ENCODE data around the gene TCEANC2.
"Not testable (repeated sequence)": the region's sequence is repeated elsewhere in the genome, so short reads cannot be mapped to it uniquely, and the experiment has no call there.

The TCEANC2 gene

GRCh38 chr1:54088385-54088784 is 35.0 kb downstream of the TCEANC2 start:
- no peak for DNase-seq (ENCODE audit: low spot score)

- no peak for DNase-seq (ENCODE audit: low spot score)
These were observed 38.3 kb downstream of the TCEANC2 start for GRCh38 chr1:54091666-54092065.

- no peak for DNase-seq (ENCODE audit: low spot score)
These were observed 40.8 kb downstream of the TCEANC2 start for GRCh38 chr1:54094001-54094729.

- DNase-seq (ENCODE audit: low spot score), result not testable (repeated sequence)
These were observed 41.3 kb downstream of the TCEANC2 start for GRCh38 chr1:54094730-54095105.

- no peak for DNase-seq (ENCODE audit: low spot score)
These were observed 42.3 kb downstream of the TCEANC2 start for GRCh38 chr1:54095546-54096226.

- DNase-seq (ENCODE audit: low spot score), result no peak
These were observed 42.9 kb downstream of the TCEANC2 start for GRCh38 chr1:54096227-54096876.

GRCh38 chr1:54096877-54097240 is 43.5 kb downstream of the TCEANC2 start:
- no peak for DNase-seq (ENCODE audit: low spot score)

GRCh38 chr1:54099061-54099610 is 45.7 kb downstream of the TCEANC2 start:
- no peak for DNase-seq (ENCODE audit: low spot score)

- no peak for DNase-seq (ENCODE audit: low spot score)
These were observed 47.1 kb downstream of the TCEANC2 start for GRCh38 chr1:54100500-54100899.

GRCh38 chr1:54103414-54103813 is 50.0 kb downstream of the TCEANC2 start:
- no peak for DNase-seq (ENCODE audit: low spot score)

- not testable (repeated sequence) for DNase-seq (ENCODE audit: low spot score)
These were observed 51.2 kb downstream of the TCEANC2 start for GRCh38 chr1:54104613-54105012.

- DNase-seq (ENCODE audit: low spot score), result no peak
These were observed 51.7 kb downstream of the TCEANC2 start for GRCh38 chr1:54105080-54105479.

- DNase-seq (ENCODE audit: low spot score), result no peak
These were observed 52.4 kb downstream of the TCEANC2 start for GRCh38 chr1:54105736-54106269.

- no peak for DNase-seq (ENCODE audit: low spot score)
These were observed 53.7 kb downstream of the TCEANC2 start for GRCh38 chr1:54107131-54107530.

GRCh38 chr1:54108156-54108555 is 54.7 kb downstream of the TCEANC2 start:
- no peak for DNase-seq (ENCODE audit: low spot score)

GRCh38 chr1:54109129-54110090 is 56.0 kb downstream of the TCEANC2 start:
- no peak for DNase-seq (ENCODE audit: low spot score)

- no peak for DNase-seq (ENCODE audit: low spot score)
These were observed 57.6 kb downstream of the TCEANC2 start for GRCh38 chr1:54110996-54111395.

GRCh38 chr1:54111624-54112023 is 58.2 kb downstream of the TCEANC2 start:
- no peak for DNase-seq (ENCODE audit: low spot score)

GRCh38 chr1:54112027-54112426 is 58.6 kb downstream of the TCEANC2 start:
- DNase-seq (ENCODE audit: low spot score), result no peak

- DNase-seq (ENCODE audit: low spot score), result no peak
These were observed 59.4 kb downstream of the TCEANC2 start for GRCh38 chr1:54112705-54113368.

- no peak for DNase-seq (ENCODE audit: low spot score)
These were observed 60.6 kb downstream of the TCEANC2 start for GRCh38 chr1:54114001-54114400.
